Measurements from ENCODE around the gene GRK6.

The GRK6 gene

DNA sequence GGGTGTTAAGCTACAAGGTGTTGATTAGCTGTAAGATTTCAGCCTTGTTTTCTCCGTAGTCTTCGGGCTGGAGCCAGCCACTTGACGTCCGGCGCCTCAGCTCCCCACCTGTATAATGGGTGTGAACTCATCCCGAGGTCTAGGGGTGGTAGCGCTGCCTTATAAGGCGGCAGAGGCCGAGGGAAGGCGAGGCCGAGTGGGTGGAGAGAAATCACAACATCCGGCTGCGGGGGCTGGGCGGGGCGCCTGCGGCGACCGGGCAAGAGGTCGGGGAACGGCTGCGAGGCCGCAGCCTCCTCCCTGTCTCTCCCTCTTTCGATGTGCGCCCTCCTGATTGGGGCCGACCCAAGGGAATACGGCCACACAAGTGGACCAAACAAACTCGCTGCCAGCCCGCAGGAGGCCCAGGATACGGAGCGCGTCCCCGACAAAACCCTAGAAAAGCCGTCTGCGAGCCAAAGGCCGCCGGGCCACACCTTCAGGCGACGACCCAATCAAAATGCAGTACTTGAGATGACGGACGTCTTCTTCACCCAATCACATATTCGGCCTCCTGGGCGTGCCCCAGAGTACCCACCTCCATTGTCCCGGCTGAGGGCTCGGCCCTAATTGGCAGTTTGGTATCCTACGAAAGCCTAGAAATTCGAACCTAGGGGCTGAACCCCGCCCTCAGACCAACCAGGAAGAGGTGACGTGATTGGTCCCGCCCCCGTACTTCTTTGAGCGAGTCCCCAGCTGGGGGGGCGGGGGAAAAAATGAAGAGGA, 493 bp upstream of the GRK6 start:
- peak; percentile 96 to 98 (median 97) for DNase-seq (ENCODE audit: low read depth in 2 of 3, low spot score in 2 of 3)

DNA sequence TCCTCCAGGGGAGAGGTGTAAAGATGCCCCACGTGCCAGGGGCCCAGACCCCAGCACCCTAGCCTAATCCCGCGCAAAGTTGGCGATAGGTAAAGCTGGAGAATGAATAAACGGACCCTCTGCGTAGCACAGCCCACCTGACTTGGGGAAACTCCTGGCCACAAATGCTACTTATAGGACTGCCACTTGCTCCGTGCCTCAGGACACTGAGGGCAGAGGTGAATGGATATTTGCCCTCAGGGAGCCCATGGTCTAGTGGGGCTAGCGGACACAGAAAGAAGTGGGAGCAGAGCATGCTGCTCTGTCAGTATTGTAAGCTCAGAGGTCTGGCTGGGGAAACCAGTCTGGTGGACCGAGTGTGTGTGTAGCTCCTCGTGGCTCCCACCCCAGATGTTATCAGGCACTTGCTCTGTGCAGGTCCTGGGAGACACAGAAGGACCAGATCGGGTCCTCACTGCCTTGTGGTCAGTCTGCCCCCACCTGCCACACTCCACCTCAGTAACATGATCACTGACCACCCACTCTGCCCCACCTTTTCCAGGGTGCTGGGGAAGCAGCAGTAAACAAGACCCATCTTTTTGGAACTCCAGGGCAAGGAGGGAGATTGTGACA, 841 bp downstream of the GRK6 start:
- DNase-seq (ENCODE audit: low read depth in 2 of 3, low spot score in 2 of 3) = no peak

DNA sequence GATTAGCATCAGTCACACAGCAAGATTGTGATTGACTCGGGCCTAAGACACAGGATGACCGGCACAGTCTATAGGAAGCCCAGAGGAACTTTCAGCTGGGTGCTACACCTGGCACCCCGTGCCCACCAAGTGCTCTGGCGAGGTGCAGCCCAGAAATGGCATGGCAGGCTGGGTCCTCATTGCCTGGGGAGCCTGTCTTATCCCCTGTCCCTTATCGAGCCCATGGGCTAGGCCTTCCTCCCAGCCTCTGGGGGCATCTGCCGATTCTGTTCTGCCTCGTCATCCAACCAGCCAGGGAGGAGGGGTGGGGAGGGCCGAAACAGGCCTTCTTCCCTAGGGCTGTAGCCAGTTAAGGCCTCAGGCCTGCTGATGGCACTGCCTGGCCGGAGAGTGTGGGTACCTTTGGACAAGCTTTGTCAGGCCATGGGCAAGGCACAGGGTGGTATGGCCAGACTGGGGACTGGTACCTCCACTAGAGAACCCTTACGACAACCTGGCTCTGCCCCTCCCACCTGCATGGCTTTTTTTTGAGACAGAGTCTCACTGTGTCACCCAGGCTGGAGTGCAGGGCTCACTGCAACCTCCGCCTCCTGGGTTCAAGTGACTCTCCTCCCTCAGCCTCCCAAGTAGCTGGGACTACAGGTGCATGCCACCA, 1.6 kb downstream of the GRK6 start:
- DNase-seq (ENCODE audit: low read depth in 2 of 3, low spot score in 2 of 3) = no peak

DNA sequence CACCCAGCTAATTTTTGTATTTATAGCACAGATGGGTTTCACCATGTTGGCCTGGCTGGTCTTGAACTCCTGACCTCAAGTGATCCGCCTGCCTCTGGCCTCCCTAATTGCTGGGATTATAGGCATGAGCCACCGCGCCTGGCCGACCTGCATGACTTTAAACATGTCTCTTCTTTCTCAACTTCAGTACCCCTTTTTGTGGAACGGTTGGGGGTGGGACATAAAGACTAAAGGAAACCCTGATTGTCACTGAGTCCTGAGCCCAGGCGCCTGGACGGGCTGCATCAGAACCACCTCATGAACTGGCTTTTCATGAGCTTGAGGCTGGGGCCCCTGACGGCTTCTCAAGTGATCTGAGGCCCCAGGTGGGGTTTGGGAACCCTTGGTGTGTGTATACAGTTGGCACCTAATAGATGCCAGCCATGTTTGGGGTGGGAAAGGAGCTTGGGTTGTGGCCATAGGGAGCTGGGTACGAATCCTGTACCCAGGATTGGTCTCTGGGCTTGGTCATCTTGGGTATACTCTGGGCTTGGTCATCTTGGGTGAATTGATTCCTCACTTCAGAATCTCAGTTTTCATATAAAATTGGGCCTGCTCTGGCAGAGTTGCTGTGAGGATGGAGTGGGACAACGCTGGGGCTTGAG, 2.2 kb downstream of the GRK6 start:
- no peak for DNase-seq (ENCODE audit: low read depth in 2 of 3, low spot score in 2 of 3)

DNA sequence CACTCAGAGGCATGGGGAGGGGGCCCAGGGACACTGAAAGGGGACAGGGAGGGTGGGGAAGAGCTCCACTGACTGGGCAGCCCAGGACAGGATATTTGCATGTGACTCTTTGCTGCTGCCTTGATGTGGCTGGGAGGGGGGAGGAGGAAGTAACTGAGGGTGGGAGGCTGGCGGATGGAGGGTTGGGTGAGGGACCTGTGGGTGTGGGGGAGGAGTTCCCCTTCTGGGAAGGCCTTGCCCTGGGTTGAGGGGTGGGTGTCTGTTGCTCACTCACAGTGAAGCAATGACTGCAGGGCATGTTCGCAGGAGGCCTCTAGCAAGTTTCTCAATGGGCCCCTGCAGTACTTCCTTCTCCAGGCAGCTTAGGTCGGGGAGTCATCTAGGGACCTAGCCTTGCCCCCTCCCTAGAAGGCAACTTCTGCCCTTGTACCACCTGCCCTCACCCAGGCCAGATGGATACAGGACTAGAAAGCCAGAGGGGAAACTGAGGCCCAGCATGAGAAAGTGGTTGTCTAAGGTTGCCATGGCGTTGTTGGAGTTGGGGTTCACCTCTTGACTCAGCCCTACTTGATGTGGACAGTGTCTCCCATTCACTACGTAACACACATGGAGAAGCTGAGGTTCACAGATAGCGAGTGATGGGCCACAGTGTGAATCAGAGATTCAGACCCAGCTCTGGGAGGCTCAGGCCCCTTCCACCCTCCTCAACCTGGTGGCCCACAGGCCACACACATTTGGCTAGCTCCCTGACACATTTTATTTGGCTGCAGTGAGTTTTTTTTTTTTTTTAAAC, 3.0 kb downstream of the GRK6 start:
- peak in 1 of 3 experiments; percentile 71 for DNase-seq (ENCODE audit: low read depth in 2 of 3, low spot score in 2 of 3)

DNA sequence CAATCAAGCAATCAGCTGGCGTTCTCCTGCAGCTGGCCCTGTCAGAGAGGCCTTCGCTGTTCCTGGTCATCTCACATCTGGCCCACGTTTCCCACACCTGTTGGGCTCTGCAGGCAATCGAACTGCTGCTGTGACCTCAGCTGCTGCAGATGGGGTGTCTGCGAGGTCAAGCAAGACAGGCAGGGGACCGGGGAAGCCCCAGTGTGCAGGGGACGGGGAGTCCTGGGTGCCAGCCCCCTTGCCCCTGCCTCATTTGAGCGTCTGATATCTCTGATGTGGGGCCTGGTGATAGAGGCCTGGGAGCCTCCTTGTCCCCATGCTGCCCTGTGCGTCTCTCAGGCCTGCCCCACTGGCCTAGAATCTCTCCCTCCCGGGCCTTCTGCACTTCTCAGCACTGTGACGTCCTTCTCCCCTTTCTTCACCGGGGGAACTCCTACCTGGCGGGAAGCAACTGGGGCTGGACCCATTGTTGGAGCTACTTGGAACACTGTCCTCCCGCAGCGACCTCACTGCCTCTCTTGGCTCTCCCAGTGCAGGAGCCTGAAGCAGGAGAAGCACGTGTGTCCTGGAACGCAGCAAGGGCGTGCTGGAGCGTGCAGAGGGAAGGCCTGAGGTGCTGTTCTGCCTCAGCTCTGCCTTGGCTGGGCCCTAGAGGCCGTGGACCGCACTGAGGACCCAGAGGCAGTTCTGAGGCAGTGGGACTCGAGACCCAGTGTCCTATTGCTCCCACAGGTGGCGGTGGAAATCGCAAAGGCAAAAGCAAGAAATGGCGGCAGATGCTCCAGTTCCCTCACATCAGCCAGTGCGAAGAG, 3.9 kb downstream of the GRK6 start:
- no peak for DNase-seq (ENCODE audit: low read depth in 2 of 3, low spot score in 2 of 3)

DNA sequence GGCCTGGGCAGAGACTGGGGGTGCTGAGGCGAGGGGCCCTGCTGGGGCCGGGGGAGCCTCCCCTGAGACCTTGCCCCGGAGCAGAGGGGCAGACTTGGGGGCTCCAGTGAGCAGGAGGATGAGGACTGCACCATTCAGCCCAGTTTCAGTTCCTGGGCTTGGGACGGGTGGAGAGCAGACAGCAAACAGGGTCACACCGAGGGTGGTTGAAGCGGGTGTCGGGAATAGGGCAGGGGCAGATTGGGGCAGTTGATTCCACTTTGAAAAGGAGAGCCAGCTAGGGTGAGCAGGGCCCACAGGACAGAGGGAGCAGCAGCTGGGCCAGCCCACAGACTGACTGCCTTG, 4.5 kb downstream of the GRK6 start:
- no peak for DNase-seq (ENCODE audit: low read depth in 2 of 3, low spot score in 2 of 3)

DNA sequence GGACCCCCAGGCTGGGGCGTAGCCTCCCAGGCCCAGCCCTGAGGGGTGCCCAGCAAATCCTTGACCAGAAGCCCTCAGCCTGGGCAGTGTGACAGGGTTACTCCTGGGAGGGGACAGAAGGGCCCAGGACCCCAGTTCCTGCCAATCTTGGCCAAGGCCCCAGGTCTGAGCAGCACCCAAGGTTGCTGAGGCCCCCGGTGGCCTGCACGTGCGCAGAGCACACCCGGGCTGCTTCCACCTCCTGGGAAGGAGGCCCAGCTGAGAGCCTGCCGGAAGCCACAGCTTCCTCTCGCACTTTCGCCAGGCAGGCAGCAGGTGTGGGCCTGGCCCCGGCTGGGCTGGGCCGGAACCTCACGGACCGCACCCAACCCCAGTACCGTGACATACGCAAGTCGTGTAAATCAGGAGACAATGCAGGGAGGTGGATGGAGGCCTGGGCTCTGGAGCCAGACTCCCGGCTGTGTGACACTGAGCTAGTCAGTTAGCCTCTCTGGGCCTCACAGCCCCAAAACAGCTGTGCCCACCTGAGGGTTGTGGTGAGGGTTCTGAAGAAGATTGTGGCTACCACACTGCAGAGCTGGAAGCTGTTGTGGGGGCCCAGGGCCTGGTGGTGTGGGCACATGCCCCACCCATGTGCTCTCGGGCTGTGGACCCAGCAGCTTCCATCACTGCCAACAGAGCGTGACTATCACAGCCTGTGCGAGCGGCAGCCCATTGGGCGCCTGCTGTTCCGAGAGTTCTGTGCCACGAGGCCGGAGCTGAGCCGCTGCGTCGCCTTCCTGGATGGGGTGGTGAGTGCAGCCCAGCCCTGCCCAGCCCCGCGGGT, 5.1 kb downstream of the GRK6 start:
- peak in 1 of 3 experiments; percentile 66 for DNase-seq (ENCODE audit: low read depth in 2 of 3, low spot score in 2 of 3)

DNA sequence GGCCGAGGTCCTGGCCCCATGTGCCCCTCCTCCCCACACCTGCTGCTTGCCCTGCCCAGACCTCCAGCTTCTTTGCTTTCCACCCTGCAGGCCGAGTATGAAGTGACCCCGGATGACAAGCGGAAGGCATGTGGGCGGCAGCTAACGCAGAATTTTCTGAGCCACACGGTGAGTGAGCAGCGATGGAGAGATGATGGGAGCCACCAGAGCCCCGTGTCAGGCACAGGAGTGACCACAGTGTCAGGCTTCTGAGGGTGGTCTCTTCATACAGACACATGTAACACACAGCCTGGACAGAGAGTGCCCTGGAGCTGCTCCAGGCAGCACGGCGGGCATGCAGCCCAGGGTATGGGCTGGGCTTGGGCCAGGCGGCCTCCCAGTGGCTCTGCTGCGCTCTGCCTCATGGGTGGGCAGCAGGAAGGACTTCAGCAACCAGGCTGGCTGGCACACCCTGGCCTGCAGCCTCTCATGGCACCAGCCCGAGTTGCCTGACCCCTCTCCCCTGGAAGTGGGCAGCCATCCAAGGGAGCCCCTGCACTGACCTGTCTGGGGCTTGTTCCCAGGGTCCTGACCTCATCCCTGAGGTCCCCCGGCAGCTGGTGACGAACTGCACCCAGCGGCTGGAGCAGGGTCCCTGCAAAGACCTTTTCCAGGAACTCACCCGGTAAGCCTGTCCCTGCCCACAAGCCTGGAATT, 5.8 kb downstream of the GRK6 start:
- no peak for DNase-seq (ENCODE audit: low read depth in 2 of 3, low spot score in 2 of 3)

DNA sequence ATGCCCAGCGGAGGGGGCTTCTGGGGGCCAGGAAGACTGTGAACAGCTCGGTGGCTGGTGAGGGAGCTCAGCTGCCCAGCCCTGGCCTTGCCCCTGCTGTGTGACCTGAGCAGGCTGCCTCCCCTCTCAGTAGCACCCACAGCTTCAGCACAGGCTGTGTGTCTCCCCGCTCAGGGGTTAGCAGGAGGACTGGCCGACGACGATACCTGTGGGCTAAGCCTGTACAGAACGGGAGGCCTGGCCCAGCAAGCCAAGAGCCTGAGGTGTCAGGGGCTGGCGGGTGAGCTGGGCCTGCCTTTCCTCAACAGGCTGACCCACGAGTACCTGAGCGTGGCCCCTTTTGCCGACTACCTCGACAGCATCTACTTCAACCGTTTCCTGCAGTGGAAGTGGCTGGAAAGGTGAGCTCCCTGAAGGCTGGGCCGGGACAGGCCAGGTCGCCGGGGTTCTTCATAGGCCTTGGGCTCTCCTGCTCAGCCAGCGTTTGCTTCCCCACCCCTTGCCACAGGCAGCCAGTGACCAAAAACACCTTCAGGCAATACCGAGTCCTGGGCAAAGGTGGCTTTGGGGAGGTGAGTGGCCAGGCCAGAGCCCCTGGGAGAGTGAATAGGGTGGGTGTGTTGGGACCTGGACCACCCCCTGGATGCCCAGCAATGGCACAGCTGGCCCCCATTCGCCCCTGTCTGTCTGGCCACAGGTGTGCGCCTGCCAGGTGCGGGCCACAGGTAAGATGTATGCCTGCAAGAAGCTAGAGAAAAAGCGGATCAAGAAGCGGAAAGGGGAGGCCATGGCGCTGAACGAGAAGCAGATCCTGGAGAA, 6.6 kb downstream of the GRK6 start:
- no peak for DNase-seq (ENCODE audit: low read depth in 2 of 3, low spot score in 2 of 3)

DNA sequence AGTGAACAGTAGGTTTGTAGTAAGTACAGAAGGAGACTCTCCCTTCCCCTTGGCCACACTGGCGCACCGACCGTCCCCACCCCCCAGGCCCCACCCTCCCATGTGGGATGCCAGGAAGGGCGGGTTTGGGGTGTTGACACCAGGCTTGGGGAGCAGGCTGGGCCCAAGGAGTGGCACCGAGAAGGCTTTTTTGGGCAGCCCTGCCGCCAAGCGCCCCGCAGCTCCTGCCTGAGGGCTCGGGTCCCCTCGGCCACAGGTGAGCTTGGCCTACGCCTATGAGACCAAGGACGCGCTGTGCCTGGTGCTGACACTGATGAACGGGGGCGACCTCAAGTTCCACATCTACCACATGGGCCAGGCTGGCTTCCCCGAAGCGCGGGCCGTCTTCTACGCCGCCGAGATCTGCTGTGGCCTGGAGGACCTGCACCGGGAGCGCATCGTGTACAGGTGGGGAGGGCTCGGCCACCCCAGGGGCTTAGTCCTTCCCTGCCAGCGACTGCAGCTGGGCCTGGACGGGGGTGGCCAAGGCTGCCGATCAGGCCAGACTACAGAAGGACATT, 7.3 kb downstream of the GRK6 start:
- DNase-seq (ENCODE audit: low read depth in 2 of 3, low spot score in 2 of 3) = no peak

DNA sequence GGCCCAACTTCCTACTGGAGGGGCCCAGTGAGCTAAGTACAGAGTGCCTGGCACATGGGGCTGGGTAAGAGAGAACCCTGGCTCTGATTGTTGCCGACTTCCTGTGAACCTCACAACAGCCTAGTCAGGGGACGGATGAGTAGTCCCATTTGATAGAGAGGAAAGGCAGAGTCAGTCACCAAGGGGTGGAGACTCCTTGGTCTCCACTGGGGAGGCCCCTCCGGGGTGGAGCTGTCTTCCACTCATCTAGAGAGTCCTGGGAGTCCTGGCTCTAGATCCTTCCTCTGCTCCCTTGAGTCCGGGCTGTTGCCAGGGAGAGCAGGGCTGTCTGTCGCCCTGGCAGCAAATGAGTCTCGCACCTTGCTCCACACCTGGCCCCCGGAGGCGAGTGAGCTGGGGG, 8.0 kb downstream of the GRK6 start:
- no peak for DNase-seq (ENCODE audit: low read depth in 2 of 3, low spot score in 2 of 3)

DNA sequence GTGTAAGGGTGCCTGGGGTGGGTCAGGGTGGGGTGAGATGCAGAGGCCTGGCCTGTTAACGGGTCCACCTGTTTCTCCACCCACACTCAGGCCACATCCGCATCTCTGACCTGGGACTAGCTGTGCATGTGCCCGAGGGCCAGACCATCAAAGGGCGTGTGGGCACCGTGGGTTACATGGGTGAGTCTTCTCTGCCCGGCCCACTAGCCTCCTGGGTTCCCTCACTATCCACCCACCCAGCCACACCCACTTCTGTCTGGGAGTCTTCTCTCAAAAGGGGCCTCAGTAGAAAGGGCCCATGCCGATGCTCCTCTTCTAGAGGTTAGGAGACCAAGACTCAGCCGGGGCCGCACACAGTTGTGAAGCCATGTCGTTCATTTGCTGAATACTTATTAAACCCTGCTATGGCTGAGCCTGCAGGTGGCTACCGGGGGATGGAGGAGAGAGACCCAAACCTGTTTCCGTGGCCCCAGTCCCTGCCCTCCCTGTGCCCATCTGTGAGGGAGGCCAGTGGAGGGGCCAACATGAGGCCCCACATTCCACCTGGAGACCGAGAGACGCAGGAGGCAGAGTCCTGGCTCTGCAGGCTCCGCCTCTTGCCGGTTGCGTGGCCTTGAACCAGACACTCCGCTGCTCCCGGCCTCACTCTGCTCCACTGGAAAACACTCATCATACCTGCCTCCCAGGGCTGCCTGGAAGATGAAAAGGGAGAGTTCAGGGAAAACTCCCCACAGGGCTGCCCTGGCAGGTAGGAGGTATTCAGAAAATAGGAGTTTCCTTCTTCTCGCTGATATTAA, 8.7 kb downstream of the GRK6 start:
- no peak for DNase-seq (ENCODE audit: low read depth in 2 of 3, low spot score in 2 of 3)

DNA sequence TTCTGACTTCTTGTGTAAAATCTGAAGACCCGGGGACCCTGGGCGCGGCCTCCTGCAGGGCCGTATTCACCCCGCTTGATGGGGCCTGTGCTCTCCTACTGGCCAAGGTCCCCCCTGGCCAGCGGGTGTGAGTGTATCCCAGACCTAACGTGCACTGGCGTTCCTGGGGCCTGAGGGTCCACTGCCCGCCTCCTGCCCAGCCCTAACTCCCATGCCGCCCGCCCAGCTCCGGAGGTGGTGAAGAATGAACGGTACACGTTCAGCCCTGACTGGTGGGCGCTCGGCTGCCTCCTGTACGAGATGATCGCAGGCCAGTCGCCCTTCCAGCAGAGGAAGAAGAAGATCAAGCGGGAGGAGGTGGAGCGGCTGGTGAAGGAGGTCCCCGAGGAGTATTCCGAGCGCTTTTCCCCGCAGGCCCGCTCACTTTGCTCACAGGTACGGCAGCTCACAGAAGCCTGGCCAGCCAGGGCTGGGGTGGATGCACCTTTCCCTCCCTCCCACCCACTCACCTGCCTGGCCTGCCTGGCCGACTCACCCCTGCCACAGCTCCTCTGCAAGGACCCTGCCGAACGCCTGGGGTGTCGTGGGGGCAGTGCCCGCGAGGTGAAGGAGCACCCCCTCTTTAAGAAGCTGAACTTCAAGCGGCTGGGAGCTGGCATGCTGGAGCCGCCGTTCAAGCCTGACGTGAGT, 9.5 kb downstream of the GRK6 start:
- DNase-seq (ENCODE audit: low read depth in 2 of 3, low spot score in 2 of 3) = no peak

DNA sequence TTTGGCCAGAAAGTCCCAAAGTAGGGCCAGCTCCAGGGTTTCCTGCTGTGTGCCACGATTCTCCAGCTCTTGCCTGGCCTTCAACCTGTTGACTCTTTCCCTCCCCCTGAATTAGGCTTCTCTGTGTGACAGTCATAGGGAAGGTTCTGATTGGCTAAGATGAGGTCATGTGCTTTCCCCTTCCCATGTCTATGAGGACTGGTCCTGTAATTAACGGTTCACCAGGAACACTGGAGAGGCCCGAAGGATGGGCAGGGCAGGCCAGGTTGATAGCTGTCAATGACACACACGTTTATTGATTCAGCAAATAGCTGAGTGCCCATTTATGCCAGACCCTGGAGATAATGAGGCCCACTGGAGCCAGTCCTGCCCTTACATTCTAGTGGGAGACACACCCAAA, 11.1 kb downstream of the GRK6 start:
- no peak for DNase-seq (ENCODE audit: low read depth in 2 of 3, low spot score in 2 of 3)

DNA sequence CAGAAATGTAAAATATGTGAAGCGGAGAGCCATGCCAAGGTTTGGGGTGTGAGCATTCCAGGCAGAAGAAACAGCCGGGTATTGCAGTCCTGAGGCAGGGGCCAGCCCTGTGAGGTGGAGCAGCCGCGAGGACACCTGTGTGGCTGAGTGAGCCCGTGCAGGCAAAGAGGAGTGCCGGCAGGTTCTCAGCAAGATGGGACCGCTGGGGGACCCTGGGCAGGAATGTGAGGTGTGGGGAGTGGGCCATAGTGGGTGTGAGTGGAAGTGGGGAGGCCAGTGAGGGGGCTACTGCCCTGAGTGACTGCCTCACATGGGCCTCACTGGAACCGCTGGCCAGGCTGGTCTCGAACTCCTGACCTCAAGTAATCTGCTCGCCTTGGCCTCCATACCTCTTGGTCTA, 12.0 kb downstream of the GRK6 start:
- DNase-seq (ENCODE audit: low read depth in 2 of 3, low spot score in 2 of 3) = no peak

Measured in activated CD8-positive, alpha-beta memory T cell treated with anti-CD3 and anti-CD28 coated beads for 48 hours (primary cell).